NCI-H1436 (cell line): Measurements from ENCODE around the gene TREML4.
"Not testable (repeated sequence)": the region's sequence is repeated elsewhere in the genome, so short reads cannot be mapped to it uniquely, and the experiment has no call there.

Source experiments
- DNase-seq: peaks from one replicate; lab custom pipeline; 2025; lab: John Stamatoyannopoulos, UW

TREML4 gene

GRCh38 chr6:41228096-41228495 lies at the start of gene TREML4:
TREML4 (plus strand) TSS chr6:41228349; CDS start chr6:41228428, 79 bp downstream.
- DNase-seq = no peak

GRCh38 chr6:41179163-41179562 lies 49.0 kb upstream of the TREML4 start:
- no peak for DNase-seq

- no peak for DNase-seq
Observed at GRCh38 chr6:41181566-41181965, 46.6 kb upstream of the TREML4 start.

GRCh38 chr6:41182069-41183034 lies 45.8 kb upstream of the TREML4 start:
- DNase-seq = peak; percentile 75

- no peak for DNase-seq
Observed at GRCh38 chr6:41184761-41185160, 43.4 kb upstream of the TREML4 start.

- no peak for DNase-seq
Observed at GRCh38 chr6:41186031-41186562, 42.1 kb upstream of the TREML4 start.

GRCh38 chr6:41187924-41188886 lies 39.9 kb upstream of the TREML4 start:
- no peak for DNase-seq

- DNase-seq = not testable (repeated sequence)
Observed at GRCh38 chr6:41189046-41189445, 39.1 kb upstream of the TREML4 start.

GRCh38 chr6:41189967-41190366 lies 38.2 kb upstream of the TREML4 start:
- no peak for DNase-seq

- DNase-seq = no peak
Observed at GRCh38 chr6:41190791-41191190, 37.4 kb upstream of the TREML4 start.

GRCh38 chr6:41191569-41191968 lies 36.6 kb upstream of the TREML4 start:
- DNase-seq = no peak

- peak; percentile 5 for DNase-seq
Observed at GRCh38 chr6:41193171-41193734, 34.9 kb upstream of the TREML4 start.

- no peak for DNase-seq
Observed at GRCh38 chr6:41193884-41194283, 34.3 kb upstream of the TREML4 start.

- no peak for DNase-seq
Observed at GRCh38 chr6:41194386-41194785, 33.8 kb upstream of the TREML4 start.

GRCh38 chr6:41197234-41197633 lies 30.9 kb upstream of the TREML4 start:
- no peak for DNase-seq

GRCh38 chr6:41199552-41200246 lies 28.4 kb upstream of the TREML4 start:
- no peak for DNase-seq

GRCh38 chr6:41200296-41200900 lies 27.8 kb upstream of the TREML4 start:
- DNase-seq = no peak

GRCh38 chr6:41200901-41201763 lies 27.0 kb upstream of the TREML4 start, which contains the start of gene TREML2:
TREML2 (minus strand) TSS chr6:41201149; CDS start chr6:41201008, 141 bp downstream.
- no peak for DNase-seq

- no peak for DNase-seq
Observed at GRCh38 chr6:41201764-41202173, 26.4 kb upstream of the TREML4 start.

- DNase-seq = no peak
Observed at GRCh38 chr6:41204156-41204555, 24.0 kb upstream of the TREML4 start.
